Fibroblast of lung (primary cell): ENCODE measurements around the gene TCERG1L. TPM values are rescaled to one million over a fixed set of nuclear protein-coding genes. Genes with fewer than 3 reads are reported as not detected.

Experiments
- DNase-seq, 2 donors: peaks; one replicate each; pipeline versions ENCODE4 v3.0.0 to v3.0.0-alpha.2; 2010; ENCODE audit warnings: low read depth in 2 of 2
- H2AFZ ChIP-seq: 2 replicates; pipeline ENCODE4 v1.5.1; 2012; ENCODE audit warnings: low read length, control low read depth, inconsistent platforms
- H3K27ac ChIP-seq: 2 replicates; pipeline ENCODE4 v1.5.1; 2011; ENCODE audit warnings: low read length, control low read depth; ENCODE audit not compliant: insufficient read depth
- H3K27me3 ChIP-seq: 2 replicates; pipeline ENCODE4 v1.5.1; 2011; ENCODE audit warnings: mild to moderate bottlenecking, low read length; ENCODE audit not compliant: control insufficient read depth, insufficient read depth
- H3K36me3 ChIP-seq: 2 replicates; pipeline ENCODE4 v1.5.1; 2011; ENCODE audit warnings: low read length; ENCODE audit not compliant: control insufficient read depth, insufficient read depth
- H3K4me1 ChIP-seq: 2 replicates; pipeline ENCODE4 v1.5.1; 2011; ENCODE audit warnings: low read length; ENCODE audit not compliant: control insufficient read depth, insufficient read depth; ENCODE audit errors: extremely low read depth
- H3K4me2 ChIP-seq: 2 replicates; pipeline ENCODE4 v1.5.1; 2011; ENCODE audit warnings: low read length, control low read depth; ENCODE audit not compliant: insufficient read depth; ENCODE audit errors: extremely low read depth
- H3K4me3 ChIP-seq, 4 experiments: fragments of 200-600 bp in 1 of 4; sonication (generic) in 1 of 4; replicated peaks in 1 of 4; 2 replicates each; pipeline ENCODE4 v1.5.1; 2011 to 2016; ENCODE audit warnings: low read length in 4 of 4, low read depth in 3 of 4, mild to moderate bottlenecking in 3 of 4, control low read depth in 2 of 4, inconsistent platforms in 1 of 4, mixed read lengths in 1 of 4; ENCODE audit not compliant: insufficient read depth in 1 of 4; ENCODE audit errors: control extremely low read depth in 1 of 4
- H3K79me2 ChIP-seq: 2 replicates; pipeline ENCODE4 v1.5.1; 2012; ENCODE audit warnings: mild to moderate bottlenecking, low read length, inconsistent platforms; ENCODE audit not compliant: control insufficient read depth, insufficient read depth
- H3K9ac ChIP-seq: 2 replicates; pipeline ENCODE4 v1.5.1; 2011; ENCODE audit warnings: mild to moderate bottlenecking, low read length, control low read depth; ENCODE audit not compliant: insufficient read depth
- H3K9me3 ChIP-seq: 2 replicates; pipeline ENCODE4 v1.5.1; 2012; ENCODE audit warnings: low read depth, low read length; ENCODE audit not compliant: control insufficient read depth, insufficient read depth
- H4K20me1 ChIP-seq: 2 replicates; pipeline ENCODE4 v1.5.1; 2011; ENCODE audit warnings: low read length; ENCODE audit not compliant: control insufficient read depth, insufficient read depth; ENCODE audit errors: extremely low read depth
- CTCF ChIP-seq, 2 donors: IDR thresholded peaks in 1 of 2; conservative IDR thresholded peaks in 1 of 2; 1 replicate in 1 of 2; 2 replicates in 1 of 2; pipeline ENCODE4 v1.5.1; 2011 to 2012; ENCODE audit warnings: low read length in 2 of 2, control low read depth in 1 of 2, inconsistent platforms in 1 of 2, low read depth in 1 of 2, mild to moderate bottlenecking in 1 of 2
- EZH2 ChIP-seq: IDR thresholded peaks from 2 replicates; pipeline ENCODE4 v1.5.1; 2012; ENCODE audit warnings: low read length, control low read depth, mild to moderate bottlenecking; ENCODE audit errors: missing control alignments
- polyA plus RNA-seq, 2 donors: library from polyadenylated mRNA; depleted of rRNA in 1 of 2; stranded (reverse) in 1 of 2; unstranded in 1 of 2; fragments of >200 nt; gene quantifications; 2 replicates each; pipeline ENCODE4 v1.2.1, GENCODE V29; 2011 to 2012; ENCODE audit warnings: missing spikeins in 1 of 2
- total RNA-seq: library from RNA; depleted of rRNA; stranded (reverse); fragments of >200 nt; gene quantifications from 2 replicates; pipeline ENCODE4 v1.2.1, GENCODE V29; 2014

The TCERG1L gene
- total and polyA plus RNA-seq, 2 donors (not counting 1 experiment from before 2014, with no cell fraction given) = 0.02 TPM; not detected in 1

GRCh38 chr10:131082201-131082850 is 229.2 kb downstream of the TCERG1L start:
- TF ChIP-seq EZH2 = no peak
- no peak for TF ChIP-seq CTCF (conservative IDR thresholded peaks at IDR 0.05 in 1 of 2, IDR thresholded peaks at IDR 0.05 in 1 of 2; ENCODE audit: low read depth in 1 of 2, low read length in 2 of 2)
- Histone ChIP-seq H3K4me3 (no peak overlapping the region), H3K27me3 (no peaks in the 10 kb centered on the region), H3K4me2 (no peak overlapping the region), H3K4me1 (no peaks in the 10 kb centered on the region), H3K27ac (no peak overlapping the region), H2AFZ (no peak overlapping the region), H3K79me2 (no peaks in the 10 kb centered on the region), H3K36me3 (no peaks in the 10 kb centered on the region), H3K9me3 (no peaks in the 10 kb centered on the region), H4K20me1 (no peaks in the 10 kb centered on the region), H3K9ac (no peak overlapping the region)
- no peak for DNase-seq

- no peaks in the 10 kb centered on the region for H3K79me2 ChIP-seq
- no peaks in the 10 kb centered on the region for H4K20me1 ChIP-seq
- H3K9me3 ChIP-seq = no peaks in the 10 kb centered on the region
- H3K4me3 ChIP-seq = no peak overlapping the region
- H3K4me2 ChIP-seq = no peak overlapping the region
- no peaks in the 10 kb centered on the region for H3K4me1 ChIP-seq
- H2AFZ ChIP-seq = no peak overlapping the region
- H3K36me3 ChIP-seq = no peaks in the 10 kb centered on the region
- no peaks in the 10 kb centered on the region for H3K27me3 ChIP-seq
- H3K9ac ChIP-seq = no peak overlapping the region
- TF ChIP-seq CTCF (conservative IDR thresholded peaks at IDR 0.05 in 1 of 2, IDR thresholded peaks at IDR 0.05 in 1 of 2; ENCODE audit: low read depth in 1 of 2, low read length in 2 of 2) (no peak), EZH2 (no peak)
- no peak for DNase-seq
- no peak overlapping the region for H3K27ac ChIP-seq
These were observed 229.7 kb downstream of the TCERG1L start for GRCh38 chr10:131081786-131082185.

- no peak overlapping the region for H3K4me2 ChIP-seq
- no peak overlapping the region for H3K9ac ChIP-seq
- no peak for DNase-seq
These were observed 230.1 kb downstream of the TCERG1L start for GRCh38 chr10:131081376-131081775.

More at GRCh38 chr10:131081376-131081775, 230.1 kb downstream of the TCERG1L start:
- Histone ChIP-seq H3K4me1 (no peaks in the 10 kb centered on the region), H4K20me1 (no peaks in the 10 kb centered on the region), H3K9me3 (no peaks in the 10 kb centered on the region), H2AFZ (no peak overlapping the region), H3K4me3 (no peak overlapping the region), H3K27me3 (no peaks in the 10 kb centered on the region), H3K27ac (no peak overlapping the region), H3K36me3 (no peaks in the 10 kb centered on the region), H3K79me2 (no peaks in the 10 kb centered on the region)
- no peak for TF ChIP-seq CTCF (conservative IDR thresholded peaks at IDR 0.05 in 1 of 2, IDR thresholded peaks at IDR 0.05 in 1 of 2; ENCODE audit: low read depth in 1 of 2, low read length in 2 of 2)
- no peak for TF ChIP-seq EZH2
